Endothelial cell of umbilical vein (primary cell): Measurements from ENCODE around the gene TNFRSF19. TPM values are rescaled to one million over a fixed set of nuclear protein-coding genes. Genes with fewer than 3 reads are reported as not detected.

Experiments used
- BruUV-seq: library from RNA; stranded (reverse); fragments of 400-500 nt; replicated peaks from 2 replicates; lab custom pipeline; 2021; lab: Mats Ljungman, UMichigan
- CTCF ChIA-PET: fragments of 300-600, 350-600 bp; sonication (Branson Sonifier 250); formaldehyde crosslinking; loops from one replicate; lab custom pipeline; 2021; ENCODE audit warnings: antibody characterized with exemption, inconsistent platforms; lab: Charles Lee
- POLR2A ChIA-PET: fragments of 300-600, 350-600 bp; sonication (Branson Sonifier 250); formaldehyde crosslinking; loops from one replicate; lab custom pipeline; 2021; ENCODE audit warnings: antibody characterized with exemption, inconsistent platforms; lab: Charles Lee
- DNase-seq: peaks from one replicate; pipeline ENCODE4 v3.0.0-alpha.2; 2011; ENCODE audit warnings: low read depth, low spot score
- FAIRE-seq: peaks from 2 replicates; lab custom pipeline; 2011; peaks lifted over from hg19 to GRCh38; lab: Jason Lieb, UNC
- H2AFZ ChIP-seq: 2 replicates; pipeline ENCODE4 v1.6.0; 2012; ENCODE audit warnings: low read depth, low read length, control low read depth, inconsistent platforms
- H3K27ac ChIP-seq: 2 replicates; pipeline ENCODE4 v1.5.1; 2011; ENCODE audit warnings: low read depth, mild to moderate bottlenecking, control low read depth, low read length, moderate library complexity; ENCODE audit not compliant: insufficient read depth
- H3K27me3 ChIP-seq, 2 experiments: 2 replicates each; pipeline versions ENCODE4 v1.6.0 to v1.6.1; 2011; ENCODE audit warnings: low read length in 2 of 2, mixed read lengths in 1 of 2; ENCODE audit not compliant: control insufficient read depth in 2 of 2, insufficient read depth in 2 of 2
- H3K36me3 ChIP-seq, 2 experiments: 2 replicates in 1 of 2; 3 replicates in 1 of 2; pipeline ENCODE4 v1.5.1; 2011; ENCODE audit warnings: low read length in 2 of 2, mild to moderate bottlenecking in 1 of 2, moderate library complexity in 1 of 2; ENCODE audit not compliant: control insufficient read depth in 2 of 2, insufficient read depth in 2 of 2; ENCODE audit errors: extremely low read depth in 1 of 2
- H3K4me1 ChIP-seq: 3 replicates; pipeline ENCODE4 v1.5.1; 2011; ENCODE audit warnings: mild to moderate bottlenecking, low read length; ENCODE audit not compliant: control insufficient read depth, insufficient read depth; ENCODE audit errors: extremely low read depth
- H3K4me2 ChIP-seq: 2 replicates; pipeline ENCODE4 v1.6.1; 2011; ENCODE audit warnings: low read length, control low read depth, mixed read lengths; ENCODE audit not compliant: insufficient read depth
- H3K4me3 ChIP-seq, 3 experiments: fragments of 200-600 bp in 1 of 3; sonication (generic), shearing (Covaris generic) in 1 of 3; replicated peaks in 1 of 3; 2 replicates each; pipeline ENCODE4 v1.5.1; 2011 to 2016; ENCODE audit warnings: control low read depth in 3 of 3, low read length in 3 of 3, mild to moderate bottlenecking in 2 of 3, inconsistent platforms in 1 of 3, low read depth in 1 of 3, moderate library complexity in 1 of 3; ENCODE audit not compliant: insufficient read depth in 1 of 3
- H3K79me2 ChIP-seq: 2 replicates; pipeline ENCODE4 v1.6.0; 2012; ENCODE audit warnings: low read length, inconsistent platforms; ENCODE audit not compliant: control insufficient read depth, insufficient read depth
- H3K9ac ChIP-seq: replicated peaks from 2 replicates; pipeline ENCODE3; 2011; ENCODE audit warnings: low read length, control low read depth; ENCODE audit not compliant: insufficient read depth; ENCODE audit errors: extremely low read depth
- H3K9me1 ChIP-seq: replicated peaks from 3 replicates; pipeline ENCODE4 v1.6.0; 2011; ENCODE audit warnings: mild to moderate bottlenecking, low read length; ENCODE audit not compliant: control insufficient read depth, insufficient read depth; ENCODE audit errors: extremely low read depth
- H3K9me3 ChIP-seq: replicated peaks from 2 replicates; pipeline ENCODE4 v1.5.1; 2012; ENCODE audit warnings: low read length, inconsistent platforms; ENCODE audit not compliant: control insufficient read depth, insufficient read depth
- H4K20me1 ChIP-seq: replicated peaks from 2 replicates; pipeline ENCODE3; 2011; ENCODE audit warnings: mild to moderate bottlenecking, low read length; ENCODE audit not compliant: control insufficient read depth, insufficient read depth; ENCODE audit errors: extremely low read depth
- CTCF ChIP-seq, 2 donors: IDR thresholded peaks; 1 replicate in 1 of 2; 2 replicates in 1 of 2; pipeline ENCODE4 v1.5.1; 2011; ENCODE audit warnings: low read length in 2 of 2, mild to moderate bottlenecking in 2 of 2, moderate library complexity in 2 of 2, control low read depth in 1 of 2, inconsistent platforms in 1 of 2, low read depth in 1 of 2; ENCODE audit not compliant: insufficient read depth in 1 of 2; ENCODE audit errors: extremely low read depth in 1 of 2
- EZH2 ChIP-seq: IDR thresholded peaks from 2 replicates; pipeline ENCODE4 v1.6.1; 2012; ENCODE audit warnings: borderline replicate concordance, low read depth, mild to moderate bottlenecking, moderate library complexity, low read length, inconsistent platforms; ENCODE audit not compliant: severe bottlenecking
- FOS ChIP-seq: IDR thresholded peaks from 2 replicates; pipeline ENCODE4 v1.6.1; 2011; ENCODE audit warnings: mild to moderate bottlenecking, low read length, moderate library complexity, borderline replicate concordance; ENCODE audit not compliant: insufficient read depth
- GATA2 ChIP-seq: IDR thresholded peaks from 2 replicates; pipeline ENCODE4 v1.7.0; 2011; ENCODE audit warnings: low read depth, mild to moderate bottlenecking, moderate library complexity, mixed read lengths, low read length; ENCODE audit not compliant: insufficient read length, insufficient read depth
- JUN ChIP-seq: IDR thresholded peaks from 2 replicates; pipeline ENCODE4 v1.6.1; 2011; ENCODE audit warnings: borderline replicate concordance, low read depth; ENCODE audit not compliant: insufficient read length, insufficient read depth
- MAX ChIP-seq: IDR thresholded peaks from 2 replicates; pipeline ENCODE4 v1.6.1; 2011; ENCODE audit not compliant: insufficient read depth, insufficient read length
- MYC ChIP-seq: IDR thresholded peaks from one replicate; pipeline ENCODE4 v1.6.1; 2011; ENCODE audit warnings: mild to moderate bottlenecking, low read depth, low read length
- POLR2A ChIP-seq: IDR thresholded peaks from 2 replicates; pipeline ENCODE4 v1.6.1; 2012; ENCODE audit warnings: low read depth, mild to moderate bottlenecking, control low read depth, low read length
- POLR2AphosphoS5 ChIP-seq: IDR thresholded peaks from 2 replicates; pipeline ENCODE4 v1.6.1; 2012; ENCODE audit warnings: low read depth, mild to moderate bottlenecking, control low read depth, low read length, moderate library complexity; ENCODE audit not compliant: insufficient read depth
- dilution Hi-C: fragments of 300-500 bp; cut with MboI; formaldehyde crosslinking; loops from one replicate; pipeline ENCODE4 v1.15.0; 2019; ENCODE audit warnings: low sequenced_read_pairs; ENCODE audit not compliant: extremely low pct_ligation_motif_present
- intact Hi-C: fragments of 100-400 bp; cut with micrococcal nuclease; formaldehyde crosslinking; loops from one replicate; pipeline ENCODE4 v1.10.0; 2022
- polyA plus RNA-seq, 4 experiments: library from polyadenylated mRNA; depleted of rRNA in 3 of 4; stranded (reverse) in 3 of 4; unstranded in 1 of 4; fragments of >200 nt; gene quantifications; 2 replicates each; pipeline versions ENCODE4 v1.2.1 to v1.2.3, GENCODE V29; 2011 to 2012; ENCODE audit warnings: missing spikeins in 1 of 4
- total RNA-seq: library from RNA; stranded (reverse); gene quantifications from 2 replicates; pipeline ENCODE4 v1.2.3, GENCODE V29; 2021

Gene TNFRSF19
- total and polyA plus RNA-seq, 2 donors (not counting 3 experiments of a cell fraction or from before 2014, with no cell fraction given) = 0.23 to 0.29 TPM

- H3K27ac ChIP-seq = no peak overlapping the region
- peaks cover 1 to 2% of the 10 kb centered on the region in 2 experiments for H3K27me3 ChIP-seq
- no peak overlapping the region for H3K4me2 ChIP-seq
- FAIRE-seq = no peak
- dilution Hi-C loops = no loop called here
- H3K9me1 ChIP-seq = no peaks in the 10 kb centered on the region
- no TSS peak for BruUV-seq
- no peak overlapping the region for H3K4me3 ChIP-seq
- CTCF ChIA-PET = no interaction called here
- no peak overlapping the region for H3K9ac ChIP-seq
- no peaks in the 10 kb centered on the region for H3K36me3 ChIP-seq
- no peaks in the 10 kb centered on the region for H4K20me1 ChIP-seq
- intact Hi-C loops = no loop called here
- POLR2A ChIA-PET = no interaction called here
- no peak for DNase-seq
- H3K9me3 ChIP-seq = no peaks in the 10 kb centered on the region
- no peak overlapping the region for H2AFZ ChIP-seq
- peaks cover 8% of the 10 kb centered on the region for H3K4me1 ChIP-seq
- H3K79me2 ChIP-seq = no peaks in the 10 kb centered on the region
- no peak for TF ChIP-seq JUN
- no peak for TF ChIP-seq FOS
- no peak for TF ChIP-seq POLR2A
- TF ChIP-seq POLR2AphosphoS5 = no peak
- TF ChIP-seq CTCF (IDR thresholded peaks at IDR 0.05; ENCODE audit: extremely low read depth in 1 of 2, insufficient read depth in 1 of 2, low read depth in 1 of 2, low read length in 2 of 2) = no peak
- TF ChIP-seq MAX = no peak
- TF ChIP-seq MYC = no peak
- TF ChIP-seq EZH2 = no peak
- no peak for TF ChIP-seq GATA2
Observed at GRCh38 chr13:23557733-23558132, 12.5 kb upstream of the TNFRSF19 start.
